Amniotic epithelial cell (primary cell): Measurements from ENCODE around the gene WWP2.

Source experiments
- DNase-seq: peaks from one replicate; pipeline ENCODE4 v3.0.0-alpha.2; 2010; ENCODE audit warnings: low read depth

WWP2 gene

DNA sequence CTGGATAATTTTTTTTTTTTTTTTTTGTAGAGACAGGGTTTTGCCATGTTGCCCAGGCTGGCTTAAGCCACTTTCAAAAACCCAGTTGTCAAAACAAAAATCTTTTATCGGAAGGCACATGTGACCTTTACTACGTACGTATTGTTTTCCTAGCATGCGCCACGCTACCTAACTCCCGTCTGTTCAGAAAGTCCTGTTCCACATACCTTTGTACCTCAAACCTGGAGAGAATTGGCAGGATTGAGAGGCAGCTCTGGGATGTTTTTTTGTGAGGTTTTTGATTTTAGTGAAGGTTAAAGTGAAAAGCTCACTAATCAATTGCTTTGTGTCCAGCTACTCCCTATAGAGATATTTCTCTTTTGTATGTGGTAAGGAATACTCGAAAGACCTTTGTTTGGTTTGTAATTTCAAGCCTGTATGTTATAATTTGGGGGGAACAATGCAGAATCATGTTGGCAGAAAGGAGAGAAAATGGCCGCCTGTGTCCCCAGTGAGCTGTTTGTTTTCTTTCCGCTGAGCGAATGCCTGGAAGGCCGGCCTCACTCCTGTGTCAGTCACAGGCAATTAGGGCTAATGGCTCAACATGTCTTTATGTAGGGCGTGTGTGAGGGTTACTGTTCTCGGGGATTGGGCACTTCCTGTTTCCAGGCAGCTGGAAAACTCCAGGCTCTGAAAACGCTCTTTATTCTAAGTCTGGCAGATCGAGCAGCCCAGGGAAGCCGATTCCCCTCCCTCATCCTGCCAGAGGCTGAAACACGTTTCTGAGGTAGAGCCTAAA is 128.2 kb downstream of the WWP2 start:
- peak; percentile 62 for DNase-seq

DNA sequence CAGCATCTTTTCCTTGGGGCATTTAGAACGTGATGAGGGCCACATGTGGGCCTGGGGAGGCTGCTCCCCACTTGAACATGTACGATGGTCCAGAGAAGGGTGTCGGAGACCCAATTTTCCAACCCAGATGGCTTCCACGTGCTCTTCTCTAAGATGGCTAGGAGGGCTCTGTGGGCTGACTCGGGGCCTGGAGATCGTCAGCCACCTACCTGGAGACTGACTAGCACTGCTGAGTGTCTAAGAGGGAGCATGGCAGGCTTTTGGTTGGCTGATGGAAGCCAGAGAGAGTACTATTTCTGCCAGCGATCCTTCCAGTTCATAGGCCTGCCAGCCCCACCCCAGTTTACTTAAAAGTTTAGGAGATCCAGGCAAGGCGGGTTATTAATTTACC is 128.8 kb downstream of the WWP2 start:
- DNase-seq: no peak

DNA sequence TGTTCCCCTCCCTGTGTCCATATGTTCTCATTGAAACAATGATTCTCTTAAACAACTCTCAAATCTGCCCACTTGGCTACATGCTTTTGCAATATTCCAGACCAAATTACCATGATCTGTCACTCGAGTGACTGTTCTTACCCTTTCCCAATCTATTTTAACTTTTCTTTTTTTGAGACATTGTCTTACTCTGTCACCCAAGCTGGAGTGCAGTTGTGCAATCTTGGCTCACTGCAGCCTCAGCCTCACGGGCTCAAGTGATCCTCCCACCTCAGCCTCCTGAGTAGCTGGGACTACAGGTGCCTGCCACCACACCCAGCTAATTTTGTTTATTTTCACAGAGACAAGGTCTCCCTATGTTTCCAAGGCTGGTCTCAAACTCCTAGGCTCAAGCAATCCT is 130.2 kb downstream of the WWP2 start:
- no peak for DNase-seq

- no peak for DNase-seq
These were observed 131.0 kb downstream of the WWP2 start for GRCh38 chr16:69893106-69893505.

GRCh38 chr16:69894676-69895075 is 132.5 kb downstream of the WWP2 start:
- no peak for DNase-seq

GRCh38 chr16:69903865-69904415 is 141.8 kb downstream of the WWP2 start:
- no peak for DNase-seq

DNA sequence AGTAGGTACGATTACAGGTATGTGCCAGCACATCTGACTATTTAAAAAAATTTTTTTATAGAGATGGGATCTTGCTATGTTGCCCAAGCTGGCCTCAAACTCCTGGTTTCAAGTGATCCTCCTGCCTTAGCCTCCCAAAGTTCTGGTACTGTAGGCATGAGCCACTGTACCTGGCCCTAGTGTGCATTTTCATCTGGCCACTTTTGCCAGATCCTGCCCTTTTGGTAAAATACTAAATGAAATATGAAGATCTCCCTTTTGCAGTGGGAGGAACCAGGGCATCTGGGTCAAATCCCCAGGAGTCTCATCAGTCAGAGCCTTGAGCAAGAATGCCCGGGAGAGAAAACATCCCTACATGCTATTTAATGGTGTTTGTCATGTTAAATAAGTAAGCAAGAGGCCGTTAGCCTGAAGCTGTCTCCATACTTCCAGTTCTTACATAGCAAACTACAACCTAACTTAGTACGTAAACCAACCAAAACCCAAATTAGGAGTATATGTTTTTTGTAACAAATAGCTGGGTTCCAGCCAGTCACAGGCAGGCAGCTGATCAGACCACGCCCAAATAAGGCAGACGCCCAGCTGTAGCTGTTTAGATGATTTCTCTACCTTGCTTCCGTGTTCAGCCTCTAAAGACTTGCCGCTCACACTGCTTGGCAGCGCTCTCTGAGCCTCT is 142.5 kb downstream of the WWP2 start:
- peak; percentile 31 for DNase-seq

- no peak for DNase-seq
These were observed 143.0 kb downstream of the WWP2 start for GRCh38 chr16:69905171-69905555.

DNA sequence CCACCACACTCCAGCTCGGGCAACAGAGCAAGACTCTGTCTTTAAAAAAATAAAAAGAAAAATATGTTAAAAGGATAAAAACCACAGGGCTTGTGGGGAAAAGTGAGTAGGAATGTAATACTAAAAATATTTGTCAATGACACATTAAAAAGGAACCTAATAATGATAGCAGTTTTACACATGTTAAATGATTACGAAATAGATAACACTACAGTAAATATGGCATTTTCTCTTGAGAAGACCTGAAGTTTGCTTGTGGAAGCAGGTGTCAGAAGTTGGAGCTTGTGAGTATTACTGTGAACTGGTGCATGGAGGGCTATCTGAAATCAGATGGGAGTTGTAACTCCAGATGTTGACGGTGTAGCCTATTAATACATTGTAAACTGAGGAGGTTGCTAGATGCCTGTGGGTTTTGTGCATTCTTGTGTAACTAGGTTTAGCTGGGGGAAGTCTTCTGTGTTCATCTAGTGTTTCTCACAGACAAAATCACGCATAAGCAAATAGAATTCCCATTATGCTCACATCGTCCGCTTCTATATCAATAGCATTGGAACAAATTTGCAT is 144.8 kb downstream of the WWP2 start:
- DNase-seq: peak; percentile 86

DNA sequence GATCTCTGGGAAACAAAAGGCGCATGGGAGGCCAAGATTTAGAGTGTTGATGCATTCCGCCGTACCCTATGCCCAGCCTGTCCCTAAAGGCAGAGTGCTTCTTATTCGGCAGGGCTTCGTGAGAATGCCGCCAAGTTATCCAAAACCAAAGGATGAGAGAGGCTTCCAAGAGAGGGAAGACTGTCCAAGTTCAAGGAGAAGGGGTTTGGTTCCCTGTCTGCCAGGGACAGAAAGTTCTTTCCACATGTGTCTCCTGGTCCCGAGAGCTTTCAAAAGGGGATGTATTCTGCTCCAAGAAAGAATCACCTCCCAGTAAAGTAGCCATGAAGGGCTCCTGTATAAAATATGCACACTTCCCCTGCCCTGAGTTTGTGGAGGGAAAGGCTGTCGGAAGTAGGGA is 146.9 kb downstream of the WWP2 start:
- DNase-seq: no peak

GRCh38 chr16:69909760-69910159 is 147.6 kb downstream of the WWP2 start:
- DNase-seq: no peak

- no peak for DNase-seq
These were observed 148.8 kb downstream of the WWP2 start for GRCh38 chr16:69910964-69911363.

- no peak for DNase-seq
These were observed 154.3 kb downstream of the WWP2 start for GRCh38 chr16:69916462-69916861.

DNA sequence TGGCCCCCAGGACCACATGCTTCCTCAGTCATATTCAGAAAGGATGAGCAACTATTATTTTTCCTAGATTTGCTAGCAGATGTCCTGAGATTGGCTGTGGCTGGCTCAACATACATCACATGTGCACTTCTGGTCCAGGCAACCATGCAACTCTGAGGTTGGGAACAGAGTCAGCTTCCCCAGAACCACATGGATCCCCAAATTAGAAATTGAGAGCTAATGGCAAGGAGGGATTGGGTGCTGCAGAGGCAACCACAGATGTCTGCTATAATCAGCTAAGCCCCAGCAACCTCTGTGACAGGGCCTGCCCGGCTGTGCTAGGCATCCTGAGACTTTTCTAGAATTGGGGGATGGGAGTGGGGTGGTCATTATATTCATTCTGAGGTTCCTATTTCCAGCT is 155.2 kb downstream of the WWP2 start:
- DNase-seq: no peak

GRCh38 chr16:69917739-69918138 is 155.6 kb downstream of the WWP2 start:
- peak; percentile 97 for DNase-seq

GRCh38 chr16:69918241-69918640 is 156.1 kb downstream of the WWP2 start:
- DNase-seq: peak; percentile 59

- DNase-seq: no peak
These were observed 159.0 kb downstream of the WWP2 start for GRCh38 chr16:69921127-69921526.

- DNase-seq: no peak
These were observed 160.1 kb downstream of the WWP2 start for GRCh38 chr16:69922200-69922599.

DNA sequence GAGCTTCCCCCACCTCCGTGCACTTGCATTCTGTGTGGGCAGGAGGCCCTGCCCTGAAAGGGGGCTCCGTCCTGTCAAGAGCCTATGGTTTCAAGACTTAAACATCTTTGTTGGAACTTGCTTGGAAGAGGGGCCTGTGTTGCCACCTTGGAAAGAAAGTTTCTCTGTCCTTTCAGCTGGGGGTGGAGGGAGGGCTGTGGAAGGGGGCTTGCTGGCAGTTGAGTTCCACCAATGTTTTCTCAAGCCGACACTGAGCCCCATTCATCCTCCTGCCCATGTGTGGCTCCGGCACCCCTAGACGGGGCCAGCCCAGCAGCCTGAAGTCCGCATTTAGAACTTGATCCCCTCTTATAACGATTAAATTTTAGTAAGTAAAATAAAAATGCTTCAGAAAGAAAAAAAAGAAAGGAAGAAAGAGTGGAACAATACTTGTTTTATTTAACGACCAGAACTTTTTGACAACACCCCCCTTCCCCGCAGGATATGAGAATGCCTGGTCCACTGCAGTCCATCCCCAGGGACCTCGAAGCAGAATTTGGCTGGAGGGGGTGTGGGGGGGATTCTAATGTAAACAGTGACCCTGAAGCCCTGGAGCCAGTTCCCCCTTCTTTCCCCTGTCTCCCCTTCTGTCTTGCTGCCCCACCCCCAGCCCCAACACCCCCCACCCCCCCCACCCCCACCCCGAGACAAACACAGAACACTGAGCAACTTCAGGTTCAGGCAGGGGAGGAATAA is 162.1 kb downstream of the WWP2 start:
- DNase-seq: no peak

GRCh38 chr16:69924777-69925191 is 162.7 kb downstream of the WWP2 start:
- DNase-seq: peak; percentile 91

GRCh38 chr16:69925311-69925710 is 163.2 kb downstream of the WWP2 start:
- DNase-seq: no peak

DNA sequence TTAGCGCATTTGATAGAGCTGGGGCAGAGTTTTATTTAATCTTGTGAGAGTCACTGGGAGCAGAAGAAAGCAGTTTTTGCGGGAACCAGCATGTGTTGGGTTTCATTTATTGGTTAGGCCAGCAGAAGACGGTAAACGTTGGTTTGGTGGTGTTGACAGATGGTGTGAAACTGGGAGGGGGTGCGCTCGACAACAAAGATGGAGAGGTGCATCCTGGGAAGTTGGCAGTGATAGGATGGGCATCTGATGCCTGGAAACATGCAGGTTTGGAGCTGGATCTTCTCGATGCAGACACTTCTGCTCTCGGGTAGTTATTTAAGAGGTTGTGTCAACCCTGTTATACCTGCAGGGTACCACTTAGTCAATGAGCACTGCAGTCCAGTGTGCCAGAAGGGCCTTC is 164.1 kb downstream of the WWP2 start:
- no peak for DNase-seq
